Esophagus (tissue), 2 donors: ENCODE data around the gene CD33. TPM values are rescaled to one million over a fixed set of nuclear protein-coding genes. Genes with fewer than 3 reads are reported as not detected.
"Not testable (repeated sequence)": the region's sequence is repeated elsewhere in the genome, so short reads cannot be mapped to it uniquely, and the experiment has no call there.

Experiments
- H3K27ac ChIP-seq, 2 donors: one replicate each; pipeline ENCODE4 v1.5.1; 2013; ENCODE audit warnings: low read depth in 2 of 2, mild to moderate bottlenecking in 2 of 2, inconsistent platforms in 1 of 2, low read length in 1 of 2, moderate library complexity in 1 of 2
- H3K27me3 ChIP-seq, 2 donors: one replicate each; pipeline ENCODE4 v1.6.1; 2013; ENCODE audit warnings: low read length in 2 of 2, control low read depth in 1 of 2, mild to moderate bottlenecking in 1 of 2; ENCODE audit not compliant: insufficient read depth in 2 of 2, control insufficient read depth in 1 of 2
- H3K36me3 ChIP-seq, 2 donors: one replicate each; pipeline ENCODE4 v1.6.1; 2013; ENCODE audit warnings: low read length in 1 of 2; ENCODE audit not compliant: control insufficient read depth in 2 of 2, insufficient read depth in 2 of 2
- H3K4me1 ChIP-seq, 2 donors: one replicate each; pipeline ENCODE4 v1.6.1; 2013; ENCODE audit warnings: low read length in 1 of 2; ENCODE audit not compliant: control insufficient read depth in 2 of 2, insufficient read depth in 2 of 2
- H3K4me3 ChIP-seq, 2 donors: one replicate each; pipeline ENCODE4 v1.5.1; 2013; ENCODE audit warnings: low read length in 2 of 2, mild to moderate bottlenecking in 2 of 2, low read depth in 1 of 2, moderate library complexity in 1 of 2
- H3K9me3 ChIP-seq, 2 donors: one replicate each; pipeline ENCODE4 v1.6.1; 2013; ENCODE audit warnings: mild to moderate bottlenecking in 2 of 2, low read depth in 1 of 2, low read length in 1 of 2, moderate library complexity in 1 of 2; ENCODE audit not compliant: control insufficient read depth in 2 of 2, insufficient read depth in 1 of 2
- WGBS, 2 donors: extraction: QIAGEN DNeasy Blood & Tissue Kit; methylation state at CpG; one replicate each; pipeline ENCODE4 v1.1.7; 2013; 5-methylcytosine and 5-hydroxymethylcytosine counted together
- polyA plus RNA-seq, 2 donors: library from polyadenylated mRNA; stranded (reverse); fragments of 200-250 nt; gene quantifications; one replicate each; pipeline ENCODE4 v1.2.3, GENCODE V29; 2013
- donor health status: healthy with polysubstance abuse.
- donor health status: Bipolar disorder and iron deficiency.

CD33 gene
- under 1 TPM; 0.66 to 0.69 TPM for polyA plus RNA-seq

GRCh38 chr19:51224898-51225393, at the start of gene CD33:
CD33 (plus strand) TSS chr19:51225080; CDS start chr19:51225119, 39 bp downstream.
- not testable (repeated sequence) for H3K36me3 ChIP-seq, H3K4me3 ChIP-seq, H3K27me3 ChIP-seq, H3K4me1 ChIP-seq, H3K9me3 ChIP-seq, H3K27ac ChIP-seq
- WGBS, 2 donors, result 57 to 64% methylated on average over 11 of the region's 11 CpGs

GRCh38 chr19:51179256-51179655, 45.6 kb upstream of the CD33 start:
- H3K27me3 ChIP-seq, result no peaks in the 10 kb centered on the region
- H3K9me3 ChIP-seq, result no peaks in the 10 kb centered on the region
- WGBS, 2 donors, result 38 to 46% methylated on average over 1 of the region's 1 CpG
- H3K4me3 ChIP-seq, result no peak overlapping the region
- no peaks in the 10 kb centered on the region for H3K4me1 ChIP-seq
- H3K27ac ChIP-seq, result no peak overlapping the region
- no peaks in the 10 kb centered on the region for H3K36me3 ChIP-seq

DNA sequence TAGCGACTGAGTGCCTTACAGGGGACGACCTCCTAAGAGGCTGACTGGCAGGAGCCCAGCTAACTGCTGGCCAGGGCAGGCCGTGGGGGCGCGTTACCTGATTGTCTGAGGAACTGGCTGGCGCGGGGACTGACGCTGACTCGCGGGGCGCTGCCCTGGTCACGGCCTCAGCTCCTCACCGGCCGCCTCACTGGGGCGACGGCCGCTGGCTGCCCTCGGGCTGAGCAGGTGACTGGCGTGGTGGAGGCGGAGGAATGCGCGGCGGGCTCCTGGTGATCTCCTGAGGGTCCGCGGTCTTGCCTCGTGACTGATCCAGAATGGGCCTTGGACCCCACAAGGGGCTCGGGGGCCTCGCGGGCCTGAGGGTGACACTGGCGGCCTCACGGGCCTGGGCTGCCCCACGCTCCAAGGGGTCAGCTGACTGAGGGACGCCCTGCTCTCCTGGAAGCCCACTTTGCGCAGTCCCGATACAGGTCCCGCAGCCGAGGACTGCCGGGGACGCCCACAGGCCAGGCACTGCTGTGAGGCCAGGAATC, 43.4 kb upstream of the CD33 start:
- Histone ChIP-seq H3K4me1 (no peaks in the 10 kb centered on the region), H3K36me3 (no peaks in the 10 kb centered on the region), H3K9me3 (no peaks in the 10 kb centered on the region), H3K27ac (no peak overlapping the region), H3K4me3 (no peak overlapping the region), H3K27me3 (no peaks in the 10 kb centered on the region)
- WGBS, 2 donors, result 91 to 92% methylated on average over 39 of the region's 39 CpGs

DNA sequence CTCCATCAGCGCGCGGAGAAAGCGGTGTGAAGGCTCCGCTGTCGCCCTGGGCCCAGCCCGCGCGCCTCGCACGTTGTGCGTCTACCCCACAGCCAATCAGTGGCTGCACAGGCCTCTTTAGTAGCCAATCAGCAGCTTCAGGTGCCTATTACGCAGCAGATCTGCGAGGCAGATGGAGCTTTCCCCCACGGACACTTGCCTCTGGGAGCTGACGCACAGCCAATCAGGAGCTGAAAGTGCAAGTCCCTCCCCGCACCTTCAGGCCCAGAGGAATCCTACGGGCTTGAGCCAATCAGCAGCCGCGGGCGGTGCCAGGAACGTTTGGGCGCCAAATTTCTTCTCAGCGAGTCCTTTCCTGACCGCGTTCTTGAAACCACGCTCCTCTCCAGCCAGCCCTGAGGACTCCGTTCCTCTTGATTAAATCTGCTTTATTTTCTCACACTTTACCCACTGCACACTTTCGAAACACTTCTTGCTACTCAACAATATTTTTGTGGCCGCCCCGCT, 42.9 kb upstream of the CD33 start:
- 62 to 64% methylated on average over 31 of the region's 31 CpGs for WGBS, 2 donors
- no peaks in the 10 kb centered on the region for H3K9me3 ChIP-seq
- H3K27me3 ChIP-seq, result no peaks in the 10 kb centered on the region
- no peak overlapping the region for H3K4me3 ChIP-seq
- no peaks in the 10 kb centered on the region for H3K4me1 ChIP-seq
- no peaks in the 10 kb centered on the region for H3K36me3 ChIP-seq
- H3K27ac ChIP-seq, result no peak overlapping the region

DNA sequence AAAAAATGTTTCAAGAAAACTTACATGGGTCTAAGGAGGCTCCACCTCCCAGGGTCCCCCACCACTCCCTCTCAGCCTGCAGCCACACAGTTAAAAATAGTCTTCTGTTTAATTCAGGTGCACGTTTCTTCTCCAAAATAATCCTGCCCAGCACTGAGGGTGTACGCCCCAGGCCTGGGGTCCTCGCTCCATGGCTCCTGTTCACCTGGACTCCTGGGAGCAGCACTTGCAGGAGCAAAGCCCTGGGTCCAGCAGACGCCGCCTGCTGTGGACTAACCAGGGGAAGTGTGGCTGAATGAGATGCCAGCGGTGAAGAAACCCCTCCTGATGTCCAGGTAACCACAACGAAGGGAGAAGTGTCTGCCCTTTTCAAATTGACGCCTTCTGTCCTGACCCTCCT, 41.3 kb upstream of the CD33 start:
- H3K36me3 ChIP-seq, result no peaks in the 10 kb centered on the region
- no peaks in the 10 kb centered on the region for H3K27me3 ChIP-seq
- H3K4me1 ChIP-seq, result no peaks in the 10 kb centered on the region
- 70 to 76% methylated on average over 8 of the region's 8 CpGs for WGBS, 2 donors
- H3K27ac ChIP-seq, result no peak overlapping the region
- H3K9me3 ChIP-seq, result no peaks in the 10 kb centered on the region
- no peak overlapping the region for H3K4me3 ChIP-seq

DNA sequence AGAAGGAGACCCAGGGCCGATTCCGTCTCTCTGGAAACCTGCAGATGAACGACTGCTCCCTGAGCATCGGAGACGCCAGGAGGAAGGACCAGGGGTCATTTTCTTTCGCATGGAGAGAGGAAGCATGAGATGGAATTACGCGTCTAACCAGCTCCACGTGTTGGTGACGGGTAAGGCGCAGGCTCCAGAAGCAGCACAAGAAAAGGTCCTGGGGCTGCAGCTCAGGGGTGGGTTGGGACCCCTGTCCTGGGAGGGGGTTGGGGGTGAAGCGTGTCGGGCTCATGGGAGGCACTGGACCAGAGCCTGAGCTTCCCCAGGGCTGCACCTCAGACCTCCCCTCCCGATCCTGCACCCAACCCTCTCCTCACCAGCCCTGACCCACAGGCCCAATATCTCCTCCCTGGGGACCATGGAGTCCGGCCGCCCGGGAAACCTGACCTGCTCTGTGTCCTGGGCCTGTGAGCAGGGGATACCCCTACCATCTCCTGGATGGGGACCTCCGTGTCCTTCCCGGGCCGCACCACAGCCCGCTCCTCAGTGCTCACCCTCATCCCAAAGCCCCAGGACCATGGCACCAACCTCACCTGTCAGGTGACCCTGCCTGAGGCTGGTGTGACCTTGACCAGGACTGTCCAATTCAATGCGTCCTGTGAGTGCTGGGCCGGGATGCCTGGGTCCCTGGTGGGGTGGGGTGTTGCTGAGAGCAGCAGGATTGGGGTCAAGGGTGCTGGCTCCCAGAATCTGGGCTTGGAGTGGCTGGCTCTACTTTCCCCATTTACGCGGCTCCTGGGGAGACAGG, 39.6 kb upstream of the CD33 start:
- WGBS, 2 donors, result 82 to 84% methylated on average over 25 of the region's 25 CpGs
- H3K27ac ChIP-seq, result no peak overlapping the region
- no peaks in the 10 kb centered on the region for H3K9me3 ChIP-seq
- no peaks in the 10 kb centered on the region for H3K4me1 ChIP-seq
- H3K4me3 ChIP-seq, result no peak overlapping the region
- no peaks in the 10 kb centered on the region for H3K36me3 ChIP-seq
- H3K27me3 ChIP-seq, result no peaks in the 10 kb centered on the region

DNA sequence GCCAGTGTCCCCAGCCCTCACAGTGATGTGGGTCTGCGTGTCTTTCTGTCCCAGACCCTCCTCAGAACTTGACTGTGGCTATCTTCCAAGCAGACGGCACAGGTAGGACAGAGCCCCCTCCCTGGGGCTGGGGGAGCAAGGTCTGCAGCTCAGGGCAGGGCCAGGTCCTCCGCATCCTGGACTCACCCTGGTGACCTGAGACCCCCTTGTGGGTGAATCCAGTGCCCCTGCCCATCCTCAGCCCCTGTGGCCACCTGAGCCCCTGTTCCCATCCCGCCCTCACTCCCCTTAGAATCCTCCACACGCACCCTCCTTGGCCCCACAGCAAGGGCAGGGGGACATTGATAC, 39.0 kb upstream of the CD33 start:
- Histone ChIP-seq H3K9me3 (no peaks in the 10 kb centered on the region), H3K4me1 (no peaks in the 10 kb centered on the region), H3K36me3 (no peaks in the 10 kb centered on the region), H3K27ac (no peak overlapping the region), H3K4me3 (no peak overlapping the region), H3K27me3 (no peaks in the 10 kb centered on the region)
- 79 to 83% methylated on average over 5 of the region's 5 CpGs for WGBS, 2 donors

DNA sequence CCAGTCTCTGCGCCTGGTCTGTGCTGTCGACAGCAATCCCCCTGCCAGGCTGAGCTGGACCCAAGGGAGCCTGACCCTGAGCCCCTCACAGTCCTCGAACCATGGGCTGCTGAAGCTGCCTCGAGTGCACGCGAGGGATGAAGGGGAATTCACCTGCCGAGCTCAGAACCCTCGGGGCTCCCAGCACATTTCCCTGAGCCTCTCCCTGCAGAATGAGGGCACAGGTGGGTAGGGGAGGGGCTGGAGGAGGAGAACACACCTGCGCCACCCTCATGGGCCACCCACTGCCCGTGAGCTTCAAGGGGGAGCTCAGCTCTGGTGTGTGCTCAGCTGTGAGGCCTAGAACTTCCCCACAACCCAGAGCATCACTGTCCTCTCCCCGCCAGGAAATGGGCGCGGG, 38.6 kb upstream of the CD33 start:
- H3K4me3 ChIP-seq, result no peak overlapping the region
- H3K4me1 ChIP-seq, result no peaks in the 10 kb centered on the region
- H3K9me3 ChIP-seq, result no peaks in the 10 kb centered on the region
- no peak overlapping the region for H3K27ac ChIP-seq
- 55 to 62% methylated on average over 13 of the region's 13 CpGs for WGBS, 2 donors
- H3K27me3 ChIP-seq, result no peaks in the 10 kb centered on the region
- H3K36me3 ChIP-seq, result no peaks in the 10 kb centered on the region

- Histone ChIP-seq H3K27ac (no peak overlapping the region), H3K4me3 (no peak overlapping the region), H3K4me1 (no peaks in the 10 kb centered on the region), H3K9me3 (no peaks in the 10 kb centered on the region), H3K36me3 (no peaks in the 10 kb centered on the region), H3K27me3 (no peaks in the 10 kb centered on the region)
- 87 to 88% methylated on average over 11 of the region's 11 CpGs for WGBS, 2 donors
Measured at GRCh38 chr19:51187395-51188226, 37.3 kb upstream of the CD33 start.
